GM23338 (cell line): ENCODE measurements around the gene MYH6. TPM values are rescaled to one million over a fixed set of nuclear protein-coding genes. Genes with fewer than 3 reads are reported as not detected.

Source experiments
- CTCF ChIP-seq, 2 experiments: fragments of 200-600 bp in 1 of 2; sonication (generic) in 1 of 2; conservative IDR thresholded peaks; 2 replicates each; pipeline versions ENCODE4 v1.5.1 to v1.6.1; 2016 to 2017; ENCODE audit warnings: antibody characterized with exemption in 2 of 2, low read depth in 2 of 2, mild to moderate bottlenecking in 2 of 2, moderate library complexity in 1 of 2
- EZH2 ChIP-seq: fragments of 200-600 bp; sonication (generic); IDR thresholded peaks from one replicate; pipeline ENCODE4 v1.8.0; 2017; ENCODE audit warnings: antibody characterized with exemption, mild to moderate bottlenecking, low read depth; ENCODE audit not compliant: unreplicated experiment
- EZH2phosphoT487 ChIP-seq: fragments of 200-600 bp; sonication (generic); IDR thresholded peaks from one replicate; pipeline ENCODE4 v1.8.1; 2018; ENCODE audit warnings: antibody characterized with exemption; ENCODE audit not compliant: unreplicated experiment
- JUNB ChIP-seq: IDR thresholded peaks from one replicate; pipeline ENCODE4 v1.6.1; 2016; ENCODE audit warnings: antibody characterized with exemption; ENCODE audit not compliant: unreplicated experiment
- STAT1 ChIP-seq: IDR thresholded peaks from one replicate; pipeline ENCODE4 v1.6.1; 2016; ENCODE audit warnings: antibody characterized with exemption; ENCODE audit not compliant: unreplicated experiment
- ZNF331 ChIP-seq: fragments of 250-450 bp; sonication (Bioruptor Pico); IDR thresholded peaks from 2 replicates; pipeline ENCODE4 v1.5.0; 2020; ENCODE audit warnings: low read depth, mild to moderate bottlenecking, moderate library complexity
- polyA plus RNA-seq: library from polyadenylated mRNA; unstranded; fragments of >200 nt; fragmentation: Nextera tagmentation; extraction: Ambion mirVana; gene quantifications from 2 replicates; pipeline ENCODE4 v1.2.1, GENCODE V29; 2016
- total RNA-seq: library from RNA; depleted of rRNA; stranded (reverse); fragments of >200 nt; shearing (Covaris generic); gene quantifications from 2 replicates; pipeline ENCODE4 v1.2.3, GENCODE V29; 2014
- TF ChIP-seq, protein P1 (sequence below): fragments of 250-450 bp; sonication (Bioruptor Pico); IDR thresholded peaks from 2 replicates; pipeline ENCODE4 v1.5.0; 2020; ENCODE audit warnings: mild to moderate bottlenecking, moderate library complexity
- TF ChIP-seq, protein P2 (sequence below): IDR thresholded peaks from 2 replicates; pipeline ENCODE4 v1.6.1; 2016; ENCODE audit warnings: antibody characterized with exemption
- TF ChIP-seq, protein P3 (sequence below): IDR thresholded peaks from one replicate; pipeline ENCODE4 v1.6.1; 2018; ENCODE audit warnings: antibody characterized with exemption; ENCODE audit not compliant: unreplicated experiment

The MYH6 gene
- total and polyA plus RNA-seq, 2 experiments from 2014 or later = 0.03 to 0.10 TPM

GRCh38 chr14:23370221-23370620, 37.9 kb downstream of the MYH6 start (continued):
- TF ChIP-seq, protein P1, sequence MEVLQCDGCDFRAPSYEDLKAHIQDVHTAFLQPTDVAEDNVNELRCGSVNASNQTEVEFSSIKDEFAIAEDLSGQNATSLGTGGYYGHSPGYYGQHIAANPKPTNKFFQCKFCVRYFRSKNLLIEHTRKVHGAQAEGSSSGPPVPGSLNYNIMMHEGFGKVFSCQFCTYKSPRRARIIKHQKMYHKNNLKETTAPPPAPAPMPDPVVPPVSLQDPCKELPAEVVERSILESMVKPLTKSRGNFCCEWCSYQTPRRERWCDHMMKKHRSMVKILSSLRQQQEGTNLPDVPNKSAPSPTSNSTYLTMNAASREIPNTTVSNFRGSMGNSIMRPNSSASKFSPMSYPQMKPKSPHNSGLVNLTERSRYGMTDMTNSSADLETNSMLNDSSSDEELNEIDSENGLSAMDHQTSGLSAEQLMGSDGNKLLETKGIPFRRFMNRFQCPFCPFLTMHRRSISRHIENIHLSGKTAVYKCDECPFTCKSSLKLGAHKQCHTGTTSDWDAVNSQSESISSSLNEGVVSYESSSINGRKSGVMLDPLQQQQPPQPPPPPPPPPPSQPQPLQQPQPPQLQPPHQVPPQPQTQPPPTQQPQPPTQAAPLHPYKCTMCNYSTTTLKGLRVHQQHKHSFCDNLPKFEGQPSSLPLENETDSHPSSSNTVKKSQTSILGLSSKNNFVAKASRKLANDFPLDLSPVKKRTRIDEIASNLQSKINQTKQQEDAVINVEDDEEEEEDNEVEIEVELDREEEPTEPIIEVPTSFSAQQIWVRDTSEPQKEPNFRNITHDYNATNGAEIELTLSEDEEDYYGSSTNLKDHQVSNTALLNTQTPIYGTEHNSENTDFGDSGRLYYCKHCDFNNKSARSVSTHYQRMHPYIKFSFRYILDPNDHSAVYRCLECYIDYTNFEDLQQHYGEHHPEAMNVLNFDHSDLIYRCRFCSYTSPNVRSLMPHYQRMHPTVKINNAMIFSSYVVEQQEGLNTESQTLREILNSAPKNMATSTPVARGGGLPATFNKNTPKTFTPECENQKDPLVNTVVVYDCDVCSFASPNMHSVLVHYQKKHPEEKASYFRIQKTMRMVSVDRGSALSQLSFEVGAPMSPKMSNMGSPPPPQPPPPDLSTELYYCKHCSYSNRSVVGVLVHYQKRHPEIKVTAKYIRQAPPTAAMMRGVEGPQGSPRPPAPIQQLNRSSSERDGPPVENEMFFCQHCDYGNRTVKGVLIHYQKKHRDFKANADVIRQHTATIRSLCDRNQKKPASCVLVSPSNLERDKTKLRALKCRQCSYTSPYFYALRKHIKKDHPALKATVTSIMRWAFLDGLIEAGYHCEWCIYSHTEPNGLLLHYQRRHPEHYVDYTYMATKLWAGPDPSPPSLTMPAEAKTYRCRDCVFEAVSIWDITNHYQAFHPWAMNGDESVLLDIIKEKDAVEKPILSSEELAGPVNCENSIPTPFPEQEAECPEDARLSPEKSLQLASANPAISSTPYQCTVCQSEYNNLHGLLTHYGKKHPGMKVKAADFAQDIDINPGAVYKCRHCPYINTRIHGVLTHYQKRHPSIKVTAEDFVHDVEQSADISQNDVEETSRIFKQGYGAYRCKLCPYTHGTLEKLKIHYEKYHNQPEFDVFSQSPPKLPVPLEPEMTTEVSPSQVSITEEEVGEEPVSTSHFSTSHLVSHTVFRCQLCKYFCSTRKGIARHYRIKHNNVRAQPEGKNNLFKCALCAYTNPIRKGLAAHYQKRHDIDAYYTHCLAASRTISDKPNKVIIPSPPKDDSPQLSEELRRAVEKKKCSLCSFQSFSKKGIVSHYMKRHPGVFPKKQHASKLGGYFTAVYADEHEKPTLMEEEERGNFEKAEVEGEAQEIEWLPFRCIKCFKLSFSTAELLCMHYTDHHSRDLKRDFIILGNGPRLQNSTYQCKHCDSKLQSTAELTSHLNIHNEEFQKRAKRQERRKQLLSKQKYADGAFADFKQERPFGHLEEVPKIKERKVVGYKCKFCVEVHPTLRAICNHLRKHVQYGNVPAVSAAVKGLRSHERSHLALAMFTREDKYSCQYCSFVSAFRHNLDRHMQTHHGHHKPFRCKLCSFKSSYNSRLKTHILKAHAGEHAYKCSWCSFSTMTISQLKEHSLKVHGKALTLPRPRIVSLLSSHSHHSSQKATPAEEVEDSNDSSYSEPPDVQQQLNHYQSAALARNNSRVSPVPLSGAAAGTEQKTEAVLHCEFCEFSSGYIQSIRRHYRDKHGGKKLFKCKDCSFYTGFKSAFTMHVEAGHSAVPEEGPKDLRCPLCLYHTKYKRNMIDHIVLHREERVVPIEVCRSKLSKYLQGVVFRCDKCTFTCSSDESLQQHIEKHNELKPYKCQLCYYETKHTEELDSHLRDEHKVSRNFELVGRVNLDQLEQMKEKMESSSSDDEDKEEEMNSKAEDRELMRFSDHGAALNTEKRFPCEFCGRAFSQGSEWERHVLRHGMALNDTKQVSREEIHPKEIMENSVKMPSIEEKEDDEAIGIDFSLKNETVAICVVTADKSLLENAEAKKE (CRISPR knock-in tag) = no peak
- TF ChIP-seq JUNB (no peak), EZH2phosphoT487 (no peak), CTCF (conservative IDR thresholded peaks at IDR 0.05; ENCODE audit: low read depth in 2 of 2) (no peak), EZH2 (no peak), STAT1 (no peak), ZNF331 (no peak)
- TF ChIP-seq, protein P2, sequence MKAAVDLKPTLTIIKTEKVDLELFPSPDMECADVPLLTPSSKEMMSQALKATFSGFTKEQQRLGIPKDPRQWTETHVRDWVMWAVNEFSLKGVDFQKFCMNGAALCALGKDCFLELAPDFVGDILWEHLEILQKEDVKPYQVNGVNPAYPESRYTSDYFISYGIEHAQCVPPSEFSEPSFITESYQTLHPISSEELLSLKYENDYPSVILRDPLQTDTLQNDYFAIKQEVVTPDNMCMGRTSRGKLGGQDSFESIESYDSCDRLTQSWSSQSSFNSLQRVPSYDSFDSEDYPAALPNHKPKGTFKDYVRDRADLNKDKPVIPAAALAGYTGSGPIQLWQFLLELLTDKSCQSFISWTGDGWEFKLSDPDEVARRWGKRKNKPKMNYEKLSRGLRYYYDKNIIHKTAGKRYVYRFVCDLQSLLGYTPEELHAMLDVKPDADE = no peak
- TF ChIP-seq, protein P3, sequence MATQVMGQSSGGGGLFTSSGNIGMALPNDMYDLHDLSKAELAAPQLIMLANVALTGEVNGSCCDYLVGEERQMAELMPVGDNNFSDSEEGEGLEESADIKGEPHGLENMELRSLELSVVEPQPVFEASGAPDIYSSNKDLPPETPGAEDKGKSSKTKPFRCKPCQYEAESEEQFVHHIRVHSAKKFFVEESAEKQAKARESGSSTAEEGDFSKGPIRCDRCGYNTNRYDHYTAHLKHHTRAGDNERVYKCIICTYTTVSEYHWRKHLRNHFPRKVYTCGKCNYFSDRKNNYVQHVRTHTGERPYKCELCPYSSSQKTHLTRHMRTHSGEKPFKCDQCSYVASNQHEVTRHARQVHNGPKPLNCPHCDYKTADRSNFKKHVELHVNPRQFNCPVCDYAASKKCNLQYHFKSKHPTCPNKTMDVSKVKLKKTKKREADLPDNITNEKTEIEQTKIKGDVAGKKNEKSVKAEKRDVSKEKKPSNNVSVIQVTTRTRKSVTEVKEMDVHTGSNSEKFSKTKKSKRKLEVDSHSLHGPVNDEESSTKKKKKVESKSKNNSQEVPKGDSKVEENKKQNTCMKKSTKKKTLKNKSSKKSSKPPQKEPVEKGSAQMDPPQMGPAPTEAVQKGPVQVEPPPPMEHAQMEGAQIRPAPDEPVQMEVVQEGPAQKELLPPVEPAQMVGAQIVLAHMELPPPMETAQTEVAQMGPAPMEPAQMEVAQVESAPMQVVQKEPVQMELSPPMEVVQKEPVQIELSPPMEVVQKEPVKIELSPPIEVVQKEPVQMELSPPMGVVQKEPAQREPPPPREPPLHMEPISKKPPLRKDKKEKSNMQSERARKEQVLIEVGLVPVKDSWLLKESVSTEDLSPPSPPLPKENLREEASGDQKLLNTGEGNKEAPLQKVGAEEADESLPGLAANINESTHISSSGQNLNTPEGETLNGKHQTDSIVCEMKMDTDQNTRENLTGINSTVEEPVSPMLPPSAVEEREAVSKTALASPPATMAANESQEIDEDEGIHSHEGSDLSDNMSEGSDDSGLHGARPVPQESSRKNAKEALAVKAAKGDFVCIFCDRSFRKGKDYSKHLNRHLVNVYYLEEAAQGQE = no peak
